Stimulated activated CD8-positive, alpha-beta memory T cell treated with anti-CD3 and anti-CD28 coated beads, Interleukin-12 subunit alpha, Interleukin-12 subunit beta, amount 100 ng/mL, for 24 hours (primary cell): ENCODE measurements around the gene LAT.
A peak's percentile ranks its signal among the peaks of the same experiment; 100 is the strongest.

Experiments
- DNase-seq: peaks from one replicate; pipeline ENCODE4 v3.0.0-alpha.2; 2020; ENCODE audit errors: extremely low read depth

The LAT gene

DNA sequence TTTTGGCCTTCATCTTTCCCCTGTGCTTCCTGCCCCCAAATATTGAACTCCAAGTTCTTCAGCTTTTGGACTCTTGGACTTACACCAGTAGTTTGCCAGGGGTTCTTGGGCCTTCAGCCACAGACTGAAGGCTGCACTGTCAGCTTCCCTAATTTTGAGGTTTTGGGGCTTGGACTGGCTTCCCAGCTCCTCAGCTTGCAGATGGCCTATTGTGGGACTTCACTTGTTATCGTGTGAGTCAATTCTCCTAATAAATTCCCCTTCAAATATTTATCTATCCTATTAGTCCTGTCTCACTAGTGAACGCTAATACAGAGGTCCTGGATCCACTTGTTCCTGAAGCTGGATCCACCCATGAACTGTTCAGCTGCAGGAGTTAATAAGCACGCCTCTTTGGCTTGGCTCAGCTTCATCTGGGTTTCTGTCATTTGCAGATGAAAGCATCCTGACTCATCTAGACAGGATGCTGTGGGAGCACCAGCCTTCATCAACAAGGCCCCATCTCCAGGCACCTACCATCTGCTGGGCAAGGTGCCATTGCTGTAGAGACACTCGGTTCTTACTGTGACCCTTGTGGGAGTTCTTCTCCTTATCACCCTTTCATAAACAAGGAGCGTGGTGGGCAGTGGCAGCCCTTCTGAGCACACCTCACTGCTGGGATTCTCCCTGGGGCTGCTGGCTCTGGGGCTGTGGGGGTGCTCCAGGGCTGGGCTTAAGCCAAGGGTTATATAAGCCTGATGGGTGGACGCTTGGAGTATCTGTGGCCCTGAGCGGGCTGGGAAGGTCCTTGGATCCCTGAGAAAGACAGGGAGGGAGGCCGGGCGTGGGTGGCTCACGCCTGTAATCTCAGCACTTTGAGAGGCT, 23.1 kb downstream of the LAT start:
- DNase-seq, result no peak

DNA sequence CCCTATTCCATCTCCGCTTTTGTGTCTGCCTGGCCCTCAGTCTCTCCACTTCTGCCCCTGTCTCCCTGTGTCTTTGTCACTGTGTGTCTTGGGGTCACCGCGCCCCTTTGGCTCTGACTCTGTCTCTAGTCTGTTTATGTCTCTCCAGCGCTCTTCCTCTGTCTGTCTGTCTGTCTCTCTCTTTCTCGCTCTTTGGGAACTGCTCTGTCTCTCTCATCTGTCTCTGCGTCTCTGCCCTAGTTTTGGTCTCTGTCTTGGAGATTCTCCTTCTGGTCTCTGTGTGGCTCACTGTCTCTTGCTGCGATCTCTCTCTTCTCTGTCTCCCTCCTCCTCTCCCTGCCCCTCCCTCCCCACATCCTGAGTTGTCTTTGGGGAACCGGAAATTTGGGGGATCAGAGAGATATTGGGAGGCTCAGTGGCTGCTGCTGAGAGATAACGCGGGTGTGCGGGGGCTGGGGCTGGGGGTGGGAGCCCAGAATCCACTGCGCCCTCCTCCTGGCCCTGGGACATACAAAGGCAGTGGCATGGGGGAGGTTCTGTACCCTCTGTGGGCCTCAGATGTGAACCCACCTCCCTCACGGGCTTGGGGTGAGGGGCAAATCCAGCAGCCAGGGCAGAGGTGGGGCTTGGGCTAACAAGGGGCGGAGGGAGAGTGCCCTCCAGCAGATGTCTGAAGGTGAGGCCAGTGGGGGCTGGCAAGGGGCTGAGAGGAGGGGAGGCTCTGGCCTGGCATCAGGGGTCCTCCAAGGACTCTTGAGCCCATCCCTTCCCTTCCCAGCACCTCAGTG, 24.4 kb downstream of the LAT start:
- no peak for DNase-seq

DNA sequence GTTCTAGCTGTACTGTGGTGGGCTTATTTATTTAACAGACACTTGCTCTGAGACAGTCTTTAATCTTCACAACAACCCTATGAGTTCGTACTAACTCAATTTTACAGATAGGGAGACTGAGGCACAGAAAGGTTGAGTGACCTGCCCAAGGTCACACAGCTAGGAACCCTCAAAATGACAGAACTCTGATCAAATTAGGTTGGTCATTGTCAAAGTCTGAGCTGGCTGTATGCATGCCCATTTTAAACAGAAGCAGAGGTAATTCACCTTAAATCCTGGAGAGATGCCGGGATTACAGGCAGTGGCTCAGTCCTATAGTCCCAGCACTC, 24.9 kb downstream of the LAT start:
- DNase-seq, result no peak

DNA sequence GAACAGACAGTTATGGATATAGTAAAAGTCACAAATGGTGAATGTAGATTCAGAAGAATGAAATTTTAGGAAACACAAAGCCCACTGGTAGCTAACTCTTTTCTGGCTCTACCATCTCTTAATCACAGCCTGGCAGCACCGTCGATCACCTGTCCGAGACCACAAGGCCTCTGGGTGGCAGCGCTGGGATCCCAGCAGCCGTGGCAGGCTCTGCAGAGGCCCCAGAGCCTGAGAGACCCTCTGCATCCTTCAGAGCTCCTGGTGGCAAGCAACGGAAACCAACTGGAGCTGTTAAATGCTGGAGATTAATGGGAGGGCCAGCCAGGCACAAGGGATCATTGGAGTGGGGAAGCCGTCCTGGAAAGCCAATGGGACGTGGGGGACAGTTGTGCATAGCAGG, 26.3 kb downstream of the LAT start:
- no peak for DNase-seq

DNA sequence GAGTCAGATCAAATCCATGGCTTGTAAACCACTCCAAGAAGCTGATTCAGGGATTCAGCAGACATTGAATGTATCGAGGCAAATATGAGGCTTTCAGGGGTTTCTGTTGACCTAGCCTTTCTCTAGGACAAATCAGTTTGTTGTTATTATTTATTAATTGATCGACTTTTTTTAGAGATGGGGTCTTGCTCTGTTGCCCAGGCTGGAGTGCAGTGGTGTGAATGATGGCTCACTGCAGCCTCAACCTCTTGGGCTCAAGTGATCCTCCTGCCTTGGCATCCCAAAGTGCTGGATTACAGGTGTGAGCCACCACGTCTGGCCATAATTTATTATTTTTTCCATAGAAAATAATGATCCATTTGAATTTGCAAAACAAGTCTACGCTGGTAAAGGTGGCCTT, 27.0 kb downstream of the LAT start:
- DNase-seq, result no peak

DNA sequence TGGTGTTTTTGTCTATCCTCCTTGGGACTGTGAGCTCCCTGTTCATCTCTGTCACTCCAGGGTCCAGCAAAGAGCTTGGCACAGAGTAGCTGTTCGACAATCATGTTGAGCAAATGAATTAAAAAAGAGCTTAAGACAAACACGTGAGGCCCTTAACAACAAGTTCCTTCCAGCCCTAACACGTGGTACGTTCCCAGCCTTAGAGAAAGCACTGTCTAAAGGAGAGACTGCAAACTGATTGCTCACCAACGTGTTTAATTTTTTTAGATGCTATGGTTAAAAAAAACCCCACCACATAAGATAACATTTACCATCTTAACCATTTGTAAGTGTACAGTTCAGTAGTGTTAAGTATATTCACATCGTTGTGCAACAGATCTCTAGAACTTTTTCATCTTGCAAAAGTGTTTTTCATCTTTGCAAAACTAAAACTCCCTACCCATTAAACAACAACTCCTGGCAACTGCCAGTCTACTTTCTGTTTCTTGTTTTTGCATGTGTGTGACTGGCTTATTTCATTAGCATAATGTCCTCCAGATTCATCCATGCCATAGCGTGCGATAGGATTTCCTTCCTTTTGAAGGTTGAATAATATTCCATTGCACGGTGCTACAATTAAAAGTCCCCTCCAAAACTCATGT, 28.2 kb downstream of the LAT start:
- no peak for DNase-seq

DNA sequence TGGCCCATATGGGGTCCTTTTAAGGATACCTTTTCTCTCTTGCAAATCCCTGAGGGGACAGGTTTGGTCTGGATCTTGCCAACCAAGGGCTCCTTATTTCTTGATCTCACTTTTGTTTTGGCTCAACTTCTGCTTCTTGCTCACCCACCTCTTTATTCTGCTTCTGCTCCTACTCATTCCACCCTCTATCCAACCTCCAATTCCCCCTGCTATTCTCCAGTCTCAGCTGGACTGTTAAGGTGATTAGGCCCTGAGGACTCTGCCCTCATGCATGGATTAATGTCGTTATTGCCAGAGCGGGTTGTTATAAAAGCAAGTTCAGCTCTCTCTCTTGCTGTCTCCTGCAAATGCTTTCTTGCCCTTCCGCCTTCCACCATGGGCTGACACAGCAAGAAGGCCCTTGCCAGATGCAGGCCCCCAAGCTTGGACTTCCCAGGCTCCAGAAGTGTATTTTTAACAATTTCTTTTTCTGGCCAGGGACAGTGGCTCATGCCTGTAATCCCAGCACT, 29.8 kb downstream of the LAT start:
- DNase-seq, result no peak

DNA sequence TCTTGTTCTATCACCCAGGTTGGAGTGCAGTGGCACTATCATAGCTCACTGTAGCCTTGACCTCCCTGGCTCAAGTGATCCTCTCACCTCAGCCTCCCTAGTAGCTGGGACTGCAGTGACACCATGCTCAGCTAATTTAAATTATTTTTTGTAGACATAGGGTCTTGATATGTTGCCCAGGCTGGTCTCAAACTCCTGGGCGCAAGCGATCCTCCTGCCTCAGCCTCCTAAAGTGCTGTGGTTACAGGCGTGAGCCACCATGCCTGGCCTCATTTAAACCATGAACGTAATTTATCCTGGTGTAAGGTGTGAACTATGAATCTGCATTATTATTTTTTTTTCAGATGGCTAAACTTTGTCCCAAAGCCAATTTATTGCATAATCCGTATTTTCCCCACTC, 37.3 kb downstream of the LAT start:
- DNase-seq, result no peak

DNA sequence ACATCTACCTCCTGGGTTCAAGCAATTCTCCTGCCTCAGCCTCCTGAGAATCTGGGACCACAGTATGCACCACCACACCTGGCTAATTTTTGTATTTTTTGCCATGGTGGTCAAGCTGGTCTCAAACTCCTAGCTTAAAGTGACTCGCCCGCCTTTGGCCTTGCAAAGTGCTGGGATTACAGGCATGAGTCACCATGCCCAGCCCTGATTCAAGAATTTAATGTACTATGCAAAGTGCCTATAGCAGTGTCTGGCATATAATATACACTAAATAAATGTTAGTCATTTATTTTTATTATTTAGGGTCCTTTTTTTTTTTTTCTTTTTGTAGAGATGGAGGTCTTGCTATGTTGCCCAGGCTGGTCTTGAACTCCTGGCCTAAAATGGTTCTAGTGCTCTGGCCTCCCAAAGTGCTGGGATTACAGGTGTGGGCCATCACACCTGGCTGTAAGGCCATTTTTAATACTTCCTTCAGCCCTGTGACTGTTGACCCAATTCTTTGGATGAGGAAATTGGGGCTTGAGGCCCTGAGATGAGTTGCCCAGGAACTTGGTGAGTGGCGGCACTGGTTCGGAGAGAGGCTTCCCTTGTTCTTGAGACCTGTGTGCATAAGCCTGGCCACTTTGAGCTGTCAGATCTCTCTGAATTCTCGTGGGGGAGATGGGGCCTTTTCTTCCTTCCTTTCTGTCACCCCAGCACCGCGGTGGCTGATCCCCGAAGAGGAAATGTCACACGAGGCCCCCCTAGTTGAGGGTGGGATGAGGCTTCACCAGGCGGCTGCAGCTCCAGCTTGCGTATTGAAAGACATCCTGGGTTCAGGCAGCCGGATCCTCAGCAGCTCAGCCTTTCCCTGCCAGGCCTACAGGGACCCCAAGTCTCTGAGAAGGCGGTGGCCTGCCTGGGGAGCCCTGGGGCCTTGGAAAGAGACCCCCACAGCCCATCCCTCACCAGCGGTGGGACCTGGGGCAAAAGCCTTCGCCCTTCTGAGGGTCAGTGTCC, 38.7 kb downstream of the LAT start:
- DNase-seq, result no peak

DNA sequence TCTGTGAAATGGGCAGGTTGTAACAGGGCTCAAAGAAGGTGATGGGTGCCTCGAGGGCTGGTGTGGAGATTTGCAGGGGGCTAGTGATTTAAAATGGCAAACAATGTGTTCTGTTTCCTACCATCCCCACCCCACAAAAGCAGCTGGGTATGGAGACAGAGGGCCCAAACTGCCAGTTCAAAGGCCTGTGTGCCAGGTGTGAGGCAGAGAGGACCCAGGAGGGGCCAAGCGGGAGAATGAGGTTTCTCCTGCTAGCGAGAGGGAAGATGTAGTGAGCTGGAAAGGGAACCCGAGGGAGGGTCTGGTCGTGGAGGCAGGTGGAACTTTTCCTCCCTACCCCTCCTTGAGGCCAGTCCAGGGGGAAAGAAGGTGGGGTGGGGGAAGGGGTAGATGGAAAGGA, 39.4 kb downstream of the LAT start:
- no peak for DNase-seq

DNA sequence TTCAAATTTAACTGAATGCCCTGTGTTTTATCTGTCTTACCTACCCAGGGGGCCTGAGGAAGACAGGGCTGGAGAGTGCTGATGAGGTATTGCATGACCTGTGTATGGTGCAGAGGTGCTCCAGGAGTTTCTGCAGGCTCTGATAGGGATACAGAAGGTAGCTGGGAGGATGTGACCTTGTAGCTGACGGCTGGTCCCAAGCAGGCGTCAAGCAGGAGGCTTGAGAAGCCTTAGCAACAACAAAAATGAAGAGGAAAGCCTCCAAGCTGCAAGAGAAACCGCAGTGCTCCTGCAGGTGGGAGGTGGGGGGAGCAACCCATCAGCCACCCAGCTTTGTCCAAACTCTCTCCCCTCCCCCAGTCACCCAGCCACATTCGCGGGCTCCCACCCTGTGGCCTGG, 40.4 kb downstream of the LAT start:
- DNase-seq, result no peak

DNA sequence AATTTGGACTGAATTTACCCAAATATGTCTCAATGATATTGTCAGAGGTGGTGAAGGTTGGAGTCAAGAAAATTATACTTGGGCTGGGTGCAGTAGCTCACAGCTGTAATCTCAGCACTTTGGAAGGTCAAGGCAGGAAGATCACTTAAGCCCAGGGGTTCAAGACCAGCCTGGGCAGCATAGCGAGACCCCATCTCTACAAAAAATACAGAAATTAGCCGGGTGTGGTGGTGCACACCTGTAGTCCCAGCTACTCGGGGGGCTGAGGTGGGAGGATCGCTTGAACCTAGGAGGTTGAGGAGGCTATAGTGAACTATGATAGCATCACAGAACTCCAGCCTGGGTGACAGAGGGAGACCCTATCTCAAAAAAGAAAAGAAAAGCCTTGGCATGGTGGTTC, 40.9 kb downstream of the LAT start:
- DNase-seq, result no peak

DNA sequence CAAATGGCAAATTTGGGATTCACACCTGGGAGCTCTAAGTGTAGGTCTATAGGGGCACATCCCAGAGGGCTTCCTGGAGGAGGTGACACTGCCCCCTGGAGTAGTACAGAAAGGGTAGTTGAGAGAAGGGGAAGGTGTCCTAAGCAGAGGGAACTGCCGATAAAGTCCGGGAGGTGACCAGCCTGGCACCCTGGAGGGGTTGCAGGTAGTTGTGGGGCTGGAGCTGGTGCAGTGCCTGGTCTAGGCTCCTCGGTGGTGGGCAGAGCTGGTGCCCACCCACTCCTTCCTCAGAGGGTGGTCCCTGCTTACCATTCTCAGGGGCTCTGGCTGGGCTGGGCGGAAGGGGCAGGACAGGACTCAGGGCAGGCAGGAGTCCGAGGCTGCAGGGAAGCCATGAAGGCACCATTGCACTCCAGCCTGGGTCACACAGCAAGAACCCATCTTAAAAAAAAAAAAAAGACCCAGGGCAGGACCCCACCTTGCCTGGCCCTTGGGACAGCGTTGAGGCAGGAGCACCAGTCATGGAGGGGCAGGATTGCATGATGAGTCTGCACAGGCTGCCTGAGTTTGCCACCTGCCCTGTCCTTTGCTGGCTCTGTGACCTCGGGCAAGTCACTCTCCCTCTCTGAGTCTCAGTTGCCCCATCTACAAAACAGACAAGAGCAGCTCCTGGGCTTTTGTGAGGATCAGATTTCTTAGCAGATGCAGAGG, 43.8 kb downstream of the LAT start:
- DNase-seq, result no peak

DNA sequence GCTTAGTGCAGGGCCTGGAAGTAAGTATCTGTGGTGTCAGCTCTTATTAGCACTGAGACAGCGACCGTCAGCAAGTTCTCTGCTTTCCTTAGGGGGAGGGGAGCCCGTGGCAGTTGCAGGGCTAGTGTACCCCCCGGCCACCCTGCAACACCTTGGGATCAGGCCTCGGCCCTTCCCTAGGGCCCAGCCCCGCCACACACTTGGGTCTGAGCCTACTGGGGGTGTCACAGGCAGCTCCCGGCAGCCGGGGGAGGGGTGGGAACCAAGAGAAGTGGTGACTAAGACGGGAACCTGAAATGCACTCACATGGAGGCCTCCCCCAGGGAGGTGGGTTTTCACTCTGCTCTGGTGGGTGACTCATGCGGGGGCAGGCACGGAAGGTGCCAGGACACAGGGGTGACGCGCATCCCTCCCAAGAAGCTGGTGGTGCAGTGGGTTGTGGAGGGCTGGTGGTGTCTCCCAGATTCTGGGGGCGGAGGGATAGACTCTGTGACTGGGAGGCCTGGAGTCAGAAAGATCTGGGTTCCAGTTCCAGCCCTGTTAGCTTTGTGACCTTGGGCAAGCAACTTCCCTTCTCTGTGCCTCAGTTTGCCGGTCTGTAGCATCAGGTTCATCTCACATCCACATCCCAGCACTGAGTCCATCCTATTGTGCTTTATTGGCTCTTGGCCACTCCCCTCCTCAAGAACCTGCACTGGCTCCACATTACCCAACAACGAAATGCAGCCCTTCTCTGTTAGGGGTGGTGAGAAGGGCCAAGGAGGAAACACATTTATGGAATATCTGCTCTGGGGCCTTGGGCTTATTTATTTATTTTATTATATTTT, 44.5 kb downstream of the LAT start:
- peak; percentile 83 for DNase-seq

DNA sequence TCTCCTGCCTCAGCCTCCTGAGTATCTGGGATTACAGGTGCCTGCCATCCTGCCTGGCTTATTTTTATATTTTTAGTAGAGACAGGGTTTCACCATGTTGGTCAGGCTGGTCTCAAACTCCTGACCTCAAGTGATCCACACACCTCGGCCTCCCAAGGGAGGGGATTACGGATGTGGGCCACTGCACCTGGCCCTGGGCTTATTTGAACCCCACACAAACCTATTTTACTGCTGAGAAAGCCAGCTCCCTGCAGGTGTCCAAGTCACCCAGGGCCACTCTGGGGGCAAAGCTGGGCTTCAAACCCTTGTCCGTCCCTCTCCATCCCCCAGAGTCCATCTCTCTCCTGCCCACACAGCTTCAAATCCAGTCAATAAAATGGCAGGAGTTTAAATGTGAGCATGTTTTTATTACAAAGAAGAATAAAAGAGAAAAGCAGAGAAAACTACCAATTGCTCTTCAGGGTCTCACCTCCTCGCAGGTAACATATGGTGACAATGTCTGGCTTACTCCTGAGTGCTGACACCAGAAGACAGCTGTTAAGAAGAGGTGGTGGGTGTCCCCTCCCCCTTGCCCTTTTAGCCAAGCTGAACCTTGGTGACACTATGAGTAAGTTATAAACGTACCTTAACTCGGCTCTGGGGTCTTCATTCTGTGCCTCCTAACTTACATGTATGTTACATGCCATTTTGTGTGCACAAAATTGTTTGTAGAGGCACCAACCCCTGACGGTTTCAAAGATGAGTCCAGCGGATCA, 45.4 kb downstream of the LAT start:
- no peak for DNase-seq
